COLO829 (cell line): ENCODE data around the gene TEDC2.

ENCODE experiments used
- DNase-seq: peaks from one replicate; pipeline ENCODE4 v3.0.0; 2012; ENCODE audit warnings: low spot score

Gene TEDC2

GRCh38 chr16:2466667-2467527, 7.0 kb downstream of the TEDC2 start:
- no peak for DNase-seq

- no peak for DNase-seq
Measured at GRCh38 chr16:2467528-2468232, 7.8 kb downstream of the TEDC2 start.

GRCh38 chr16:2468233-2468724, 8.4 kb downstream of the TEDC2 start:
- DNase-seq = no peak

- no peak for DNase-seq
Measured at GRCh38 chr16:2468725-2469398, 9.0 kb downstream of the TEDC2 start.

- DNase-seq = no peak
Measured at GRCh38 chr16:2469399-2470233, 9.7 kb downstream of the TEDC2 start.

GRCh38 chr16:2470234-2470601, 10.3 kb downstream of the TEDC2 start:
- DNase-seq = no peak

- DNase-seq = no peak
Measured at GRCh38 chr16:2470603-2471015, 10.7 kb downstream of the TEDC2 start.

GRCh38 chr16:2471016-2471652, 11.2 kb downstream of the TEDC2 start, which contains the start of gene NTN3:
Gene NTN3, plus strand, starts transcription at chr16:2471297. Its CDS starts 405 bp downstream, at chr16:2471702.
- DNase-seq = no peak

GRCh38 chr16:2471653-2472487, 12.0 kb downstream of the TEDC2 start:
- DNase-seq = no peak

GRCh38 chr16:2472488-2472864, 12.6 kb downstream of the TEDC2 start:
- DNase-seq = no peak

GRCh38 chr16:2472885-2473445, 13.1 kb downstream of the TEDC2 start:
- no peak for DNase-seq

- DNase-seq = no peak
Measured at GRCh38 chr16:2473446-2473926, 13.6 kb downstream of the TEDC2 start.

- no peak for DNase-seq
Measured at GRCh38 chr16:2473999-2474876, 14.3 kb downstream of the TEDC2 start.

GRCh38 chr16:2474877-2475412, 15.0 kb downstream of the TEDC2 start, which contains the start of gene TBC1D24:
Gene TBC1D24, plus strand, starts transcription at chr16:2475127. Its CDS starts 21,022 bp downstream, at chr16:2496149.
- DNase-seq = peak; percentile 98

GRCh38 chr16:2475413-2476344, 15.8 kb downstream of the TEDC2 start:
- DNase-seq = no peak

GRCh38 chr16:2476345-2476720, 16.4 kb downstream of the TEDC2 start:
- no peak for DNase-seq

GRCh38 chr16:2476741-2477140, 16.8 kb downstream of the TEDC2 start:
- DNase-seq = no peak
